HepG2 (cell line): ENCODE measurements around the gene TERC. TPM values are rescaled to one million over a fixed set of nuclear protein-coding genes. Genes with fewer than 3 reads are reported as not detected.

Experiments used
- BHLHE40 ChIP-seq: IDR thresholded peaks from 2 replicates; pipeline ENCODE4 v1.6.1; 2011; ENCODE audit warnings: low read length, improper control_type of control experiment
- REPIN1 ChIP-seq: sonication (generic); formaldehyde crosslinking; IDR thresholded peaks from 2 replicates; pipeline ENCODE4 v1.8.0; 2022; ENCODE audit warnings: missing genetic modification reagents, low read depth, mild to moderate bottlenecking, borderline replicate concordance
- SALL2 ChIP-seq: sonication (generic); formaldehyde crosslinking; IDR thresholded peaks from 2 replicates; pipeline ENCODE4 v1.8.1; 2023; ENCODE audit warnings: mild to moderate bottlenecking, missing genetic modification reagents, inconsistent platforms
- STAG1 ChIP-seq: sonication (generic); formaldehyde crosslinking; IDR thresholded peaks from 2 replicates; pipeline ENCODE4 v1.4.0; 2020; ENCODE audit warnings: missing genetic modification reagents
- TBX2 ChIP-seq: sonication (generic); formaldehyde crosslinking; IDR thresholded peaks from 2 replicates; pipeline ENCODE4 v1.5.0; 2020; ENCODE audit warnings: missing genetic modification reagents, mild to moderate bottlenecking, borderline replicate concordance
- ZFX ChIP-seq: sonication (generic); formaldehyde crosslinking; IDR thresholded peaks from 2 replicates; pipeline ENCODE4 v1.4.0; 2020; ENCODE audit warnings: mild to moderate bottlenecking, low read depth, missing genetic modification reagents, moderate library complexity
- ZMYM4 ChIP-seq: sonication (generic); formaldehyde crosslinking; IDR thresholded peaks from 2 replicates; pipeline ENCODE4 v1.8.1; 2023; ENCODE audit warnings: mild to moderate bottlenecking, missing genetic modification reagents
- ZNF83 ChIP-seq: sonication (generic); formaldehyde crosslinking; IDR thresholded peaks from 2 replicates; pipeline ENCODE4 v1.4.0; 2020; ENCODE audit warnings: missing genetic modification reagents, mild to moderate bottlenecking, borderline replicate concordance
- polyA plus RNA-seq, 8 experiments: library from polyadenylated mRNA; depleted of rRNA in 3 of 8; stranded (reverse) in 7 of 8; unstranded in 1 of 8; fragments of >200 nt; fragmentation: Illumina TruSeq in 4 of 8; extraction: Trizol in 4 of 8; gene quantifications; 2 replicates each; pipeline versions ENCODE4 v1.2.1 to v1.2.3, GENCODE V29; 2011 to 2016; ENCODE audit warnings: low read depth in 4 of 8, missing spikeins in 1 of 8, mixed read lengths in 1 of 8; ENCODE audit not compliant: insufficient read depth in 1 of 8
- total RNA-seq, 5 experiments: library from RNA; depleted of rRNA; stranded (reverse); fragments of >200 nt; fragmentation: Illumina TruSeq; extraction: Trizol; gene quantifications; 2 replicates each; pipeline ENCODE4 v1.2.3, GENCODE V29; 2016; ENCODE audit warnings: low read depth in 1 of 5
- TF ChIP-seq, protein P1 (sequence below): sonication (generic); formaldehyde crosslinking; IDR thresholded peaks from 2 replicates; pipeline ENCODE4 v1.4.0; 2020; ENCODE audit warnings: missing genetic modification reagents
- TF ChIP-seq, protein P2 (sequence below): sonication (generic); formaldehyde crosslinking; IDR thresholded peaks from 2 replicates; pipeline ENCODE4 v1.4.0; 2020; ENCODE audit warnings: mild to moderate bottlenecking, missing genetic modification reagents
- TF ChIP-seq, protein P3 (sequence below): IDR thresholded peaks from 2 replicates; pipeline ENCODE4 v1.6.1; 2016; ENCODE audit warnings: missing compliant biosample characterization, missing genetic modification reagents, borderline replicate concordance

The TERC gene
- total and polyA plus RNA-seq, 2 of the 13 experiments (the other 11 are each of a cell fraction or from before 2014, with no cell fraction given), result 1.3 to 74.6 TPM

DNA sequence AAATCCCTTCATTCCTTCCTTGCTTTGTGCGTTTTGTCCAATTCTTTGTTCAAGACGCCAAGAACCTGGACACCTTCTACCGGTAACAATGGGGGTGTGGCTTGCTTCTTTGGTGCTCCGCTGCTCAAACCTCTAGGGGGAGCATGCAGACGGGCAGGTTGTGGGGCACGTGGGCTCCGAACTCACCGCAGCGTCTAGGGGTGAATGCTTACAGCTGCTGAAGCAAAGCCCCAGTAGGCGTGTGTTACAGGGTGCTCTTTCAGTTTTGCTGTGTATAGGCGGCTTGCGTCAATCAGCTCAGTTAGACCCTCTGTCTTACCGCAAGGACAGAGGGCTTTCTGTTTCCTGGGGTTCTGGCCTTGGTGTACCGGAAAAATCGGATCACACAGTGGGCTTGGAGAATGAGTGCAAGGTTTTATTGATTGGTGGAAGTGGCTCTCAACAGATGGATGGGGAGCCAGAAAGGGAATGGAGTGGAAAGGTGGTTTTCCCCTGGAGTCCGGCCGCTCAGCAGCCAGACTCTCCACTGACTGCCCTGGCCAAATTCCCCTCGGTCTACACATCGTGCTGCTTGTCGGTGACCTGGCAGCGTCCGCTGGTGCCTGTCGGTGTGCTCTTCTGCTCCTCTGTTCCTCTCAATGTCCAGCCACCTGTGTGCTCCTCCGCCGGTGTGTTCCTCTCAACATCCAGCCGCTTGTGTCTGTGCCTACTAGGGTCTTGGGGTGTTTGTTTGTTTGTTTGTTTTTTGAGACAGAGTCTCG is 49.1 kb upstream of the TERC start (continued):
- TF ChIP-seq, protein P1, sequence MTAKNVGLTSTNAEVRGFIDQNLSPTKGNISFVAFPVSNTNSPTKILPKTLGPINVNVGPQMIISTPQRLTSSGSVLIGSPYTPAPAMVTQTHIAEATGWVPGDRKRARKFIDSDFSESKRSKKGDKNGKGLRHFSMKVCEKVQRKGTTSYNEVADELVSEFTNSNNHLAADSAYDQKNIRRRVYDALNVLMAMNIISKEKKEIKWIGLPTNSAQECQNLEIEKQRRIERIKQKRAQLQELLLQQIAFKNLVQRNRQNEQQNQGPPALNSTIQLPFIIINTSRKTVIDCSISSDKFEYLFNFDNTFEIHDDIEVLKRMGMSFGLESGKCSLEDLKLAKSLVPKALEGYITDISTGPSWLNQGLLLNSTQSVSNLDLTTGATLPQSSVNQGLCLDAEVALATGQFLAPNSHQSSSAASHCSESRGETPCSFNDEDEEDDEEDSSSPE (CRISPR knock-in tag), result 0 out of 2 replicates have a peak, but pooled peaks have one; percentile 21
- TF ChIP-seq, protein P2, sequence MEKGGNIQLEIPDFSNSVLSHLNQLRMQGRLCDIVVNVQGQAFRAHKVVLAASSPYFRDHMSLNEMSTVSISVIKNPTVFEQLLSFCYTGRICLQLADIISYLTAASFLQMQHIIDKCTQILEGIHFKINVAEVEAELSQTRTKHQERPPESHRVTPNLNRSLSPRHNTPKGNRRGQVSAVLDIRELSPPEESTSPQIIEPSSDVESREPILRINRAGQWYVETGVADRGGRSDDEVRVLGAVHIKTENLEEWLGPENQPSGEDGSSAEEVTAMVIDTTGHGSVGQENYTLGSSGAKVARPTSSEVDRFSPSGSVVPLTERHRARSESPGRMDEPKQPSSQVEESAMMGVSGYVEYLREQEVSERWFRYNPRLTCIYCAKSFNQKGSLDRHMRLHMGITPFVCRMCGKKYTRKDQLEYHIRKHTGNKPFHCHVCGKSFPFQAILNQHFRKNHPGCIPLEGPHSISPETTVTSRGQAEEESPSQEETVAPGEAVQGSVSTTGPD, result no peak
- TF ChIP-seq TBX2, result no peak
- no peak for TF ChIP-seq ZNF83 (CRISPR knock-in tag)
- no peak for TF ChIP-seq SALL2 (CRISPR knock-in tag)
- 0 out of 2 replicates have a peak, but pooled peaks have one; percentile 19 for TF ChIP-seq STAG1
- 0 out of 2 replicates have a peak, but pooled peaks have one; percentile 30 for TF ChIP-seq REPIN1 (CRISPR knock-in tag)
- peak; percentile 23; the same call in 1 of the 2 replicates for TF ChIP-seq ZFX
- TF ChIP-seq, protein P3, sequence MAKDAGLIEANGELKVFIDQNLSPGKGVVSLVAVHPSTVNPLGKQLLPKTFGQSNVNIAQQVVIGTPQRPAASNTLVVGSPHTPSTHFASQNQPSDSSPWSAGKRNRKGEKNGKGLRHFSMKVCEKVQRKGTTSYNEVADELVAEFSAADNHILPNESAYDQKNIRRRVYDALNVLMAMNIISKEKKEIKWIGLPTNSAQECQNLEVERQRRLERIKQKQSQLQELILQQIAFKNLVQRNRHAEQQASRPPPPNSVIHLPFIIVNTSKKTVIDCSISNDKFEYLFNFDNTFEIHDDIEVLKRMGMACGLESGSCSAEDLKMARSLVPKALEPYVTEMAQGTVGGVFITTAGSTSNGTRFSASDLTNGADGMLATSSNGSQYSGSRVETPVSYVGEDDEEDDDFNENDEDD (CRISPR knock-in tag), result peak; percentile 45; the same call in 1 of the 2 replicates
- peak; percentile 36; the same call in 1 of the 2 replicates for TF ChIP-seq ZMYM4 (CRISPR knock-in tag)
- TF ChIP-seq BHLHE40, result peak; percentile 45; the same call in 1 of the 2 replicates
